ENCODE data around the gene MYO7B. TPM values are rescaled to one million over a fixed set of nuclear protein-coding genes. Genes with fewer than 3 reads are reported as not detected.

The MYO7B gene
- total RNA-seq, 2 donors from 2014 or later, result 0.14 to 0.78 TPM

DNA sequence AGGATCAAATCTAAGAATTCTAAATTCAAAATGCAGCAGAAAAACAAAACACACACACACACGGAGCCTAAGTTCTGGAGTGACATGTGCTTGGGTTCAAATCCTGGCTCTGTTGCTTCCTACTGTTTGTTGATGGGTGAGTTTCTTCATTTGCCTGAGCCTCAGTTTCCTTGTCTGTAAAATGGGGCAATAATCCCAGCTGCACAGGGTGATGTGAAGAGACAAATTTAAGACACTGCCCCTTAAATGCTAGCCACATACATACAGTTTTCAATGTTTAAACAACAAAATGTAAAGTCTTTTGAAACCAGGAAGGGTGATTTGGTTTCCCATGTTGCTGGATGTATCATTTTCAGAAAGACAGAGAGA is 109.5 kb downstream of the MYO7B start:
- DNase-seq (ENCODE audit: low spot score) (no peak), ATAC-seq (ENCODE audit: insufficient number of reproducible peaks, low FRiP score, low read depth) (no peak)
- no peaks in the 10 kb centered on the region for H3K27me3 ChIP-seq (replicated peaks; ENCODE audit: insufficient read depth)
- H3K36me3 ChIP-seq, result peaks cover 18% of the 10 kb centered on the region
- TF ChIP-seq CTCF (IDR thresholded peaks at IDR 0.05), result no peak
- no peak overlapping the region for H3K27ac ChIP-seq
- no peak overlapping the region for H3K4me3 ChIP-seq
- no peaks in the 10 kb centered on the region for H3K9me3 ChIP-seq
- peaks cover 26 to 53% of the 10 kb centered on the region in 2 donors for H3K4me1 ChIP-seq (ENCODE audit: control insufficient read depth in 1 of 2, low read depth in 2 of 2)

GRCh38 chr2:127645395-127646291 is 110.2 kb downstream of the MYO7B start, which contains the start of gene GPR17:
Gene GPR17, plus strand, starts transcription at chr2:127646153. Its CDS starts 4,583 bp downstream, at chr2:127650736.
- TF ChIP-seq CTCF (IDR thresholded peaks at IDR 0.05), result no peak
- Histone ChIP-seq H3K27me3 (replicated peaks; ENCODE audit: insufficient read depth) (no peaks in the 10 kb centered on the region), H3K9me3 (no peaks in the 10 kb centered on the region), H3K27ac (peak within 1 kb of the TSS; percentile 50 to 70), H3K4me3 (no peak within 1 kb of the TSS), H3K4me1 (ENCODE audit: control insufficient read depth in 1 of 2, low read depth in 2 of 2) (peaks cover 30 to 60% of the 10 kb centered on the region in 2 donors), H3K36me3 (peaks cover 12% of the 10 kb centered on the region)
- no peak for DNase-seq (ENCODE audit: low spot score)
- ATAC-seq (ENCODE audit: insufficient number of reproducible peaks, low FRiP score, low read depth), result no peak

- peaks cover 35 to 67% of the 10 kb centered on the region in 2 donors for H3K4me1 ChIP-seq (ENCODE audit: control insufficient read depth in 1 of 2, low read depth in 2 of 2)
- no peak overlapping the region for H3K4me3 ChIP-seq
- H3K27ac ChIP-seq, result peak overlapping the region; percentile 50 to 70
- no peaks in the 10 kb centered on the region for H3K27me3 ChIP-seq (replicated peaks; ENCODE audit: insufficient read depth)
- peaks cover 3% of the 10 kb centered on the region for H3K36me3 ChIP-seq
- no peaks in the 10 kb centered on the region for H3K9me3 ChIP-seq
- no peak for ATAC-seq (ENCODE audit: insufficient number of reproducible peaks, low FRiP score, low read depth)
- no peak for TF ChIP-seq CTCF (IDR thresholded peaks at IDR 0.05)
- DNase-seq (ENCODE audit: low spot score), result no peak
Observed at GRCh38 chr2:127646487-127647241, 111.2 kb downstream of the MYO7B start.

DNA sequence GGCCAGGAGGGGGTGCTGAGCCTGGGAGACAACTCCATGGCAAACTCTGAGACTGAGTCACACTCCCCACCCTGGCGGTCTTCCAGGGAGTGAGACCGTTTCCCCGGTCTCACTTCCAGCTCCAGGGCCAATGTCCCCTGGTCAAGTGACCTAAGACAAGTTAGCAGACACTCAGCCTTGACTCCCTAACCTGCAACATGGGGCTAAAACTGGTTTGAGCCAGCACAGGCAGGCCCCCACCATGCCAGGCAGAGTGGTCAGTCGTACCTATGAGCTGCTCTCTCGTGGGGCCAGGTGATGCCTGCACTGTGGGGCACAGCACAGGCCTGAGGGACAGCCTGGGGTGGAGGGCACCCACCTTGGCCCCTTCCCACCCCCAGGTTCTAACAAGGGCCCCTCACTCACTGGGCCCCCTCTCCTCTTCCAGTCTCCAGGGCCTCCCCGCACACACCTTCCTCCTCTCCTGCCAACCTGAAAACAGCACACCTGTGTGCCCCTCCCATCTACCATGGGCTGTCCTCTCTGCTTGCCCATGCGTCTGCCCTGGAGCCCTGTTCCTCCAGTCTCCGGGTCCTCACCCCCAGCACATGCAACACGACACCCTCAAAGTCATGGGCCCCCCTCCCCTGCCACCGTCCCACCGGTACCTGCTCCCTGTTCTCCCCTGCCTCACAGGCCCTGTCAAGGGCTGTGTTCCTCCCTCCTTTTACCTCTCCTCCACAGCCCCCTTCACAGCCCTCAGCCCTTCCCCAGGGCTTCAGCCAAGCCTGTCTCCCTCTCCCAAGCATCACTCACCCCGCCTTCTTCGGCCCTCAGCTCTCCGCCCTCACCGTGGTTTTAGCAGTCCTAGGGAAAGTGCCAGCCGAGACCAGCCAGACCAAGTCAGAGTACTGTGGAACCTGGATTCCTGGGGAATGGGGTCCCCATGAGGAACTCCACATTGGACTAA is 112.0 kb downstream of the MYO7B start:
- Histone ChIP-seq H3K27ac (peak overlapping the region; percentile 50 to 70), H3K36me3 (peaks cover 3% of the 10 kb centered on the region), H3K4me3 (no peak overlapping the region), H3K9me3 (no peaks in the 10 kb centered on the region), H3K4me1 (ENCODE audit: control insufficient read depth in 1 of 2, low read depth in 2 of 2) (peaks cover 38 to 76% of the 10 kb centered on the region in 2 donors), H3K27me3 (replicated peaks; ENCODE audit: insufficient read depth) (no peaks in the 10 kb centered on the region)
- DNase-seq (ENCODE audit: low spot score) (no peak), ATAC-seq (ENCODE audit: insufficient number of reproducible peaks, low FRiP score, low read depth) (peak; percentile 25)
- TF ChIP-seq CTCF (IDR thresholded peaks at IDR 0.05), result no peak

Measured in thoracic aorta (tissue), 2 donors.